ENCODE data around the gene IL13RA1. TPM values are rescaled to one million over a fixed set of nuclear protein-coding genes. Genes with fewer than 3 reads are reported as not detected.

Gene IL13RA1
- total RNA-seq, 3 donors from 2014 or later: 89.4 to 133 (median 104) TPM

DNA sequence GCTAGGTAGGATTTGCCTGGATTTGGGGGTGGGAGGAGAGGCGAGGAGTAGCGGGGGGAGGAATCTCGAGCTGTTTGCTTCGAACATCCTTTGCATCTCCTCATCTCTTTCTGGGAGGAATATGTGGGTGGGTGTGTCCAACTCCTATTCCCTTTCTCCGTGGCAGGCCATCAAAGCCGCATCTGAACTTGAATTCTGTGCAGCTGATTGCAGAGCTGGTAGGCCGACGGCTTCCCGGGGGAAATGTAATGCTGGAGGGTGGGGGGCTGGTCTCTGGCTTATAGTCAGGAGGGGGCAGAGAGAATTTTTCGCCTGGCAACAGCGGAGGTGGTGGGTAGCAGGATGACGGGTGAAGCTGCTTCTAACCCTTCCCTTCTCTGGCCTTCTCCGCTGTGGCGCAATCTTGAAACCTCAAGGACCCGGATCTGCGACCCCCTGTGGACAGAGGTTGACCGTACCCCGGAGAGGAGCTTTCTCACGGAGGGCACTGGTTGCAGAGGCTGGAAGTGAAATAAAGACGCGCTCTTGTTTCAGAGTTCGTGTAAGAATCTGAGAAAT, 96.8 kb downstream of the IL13RA1 start:
- no peaks in the 10 kb centered on the region for H3K36me3 ChIP-seq (ENCODE audit: low read depth)
- no peaks in the 10 kb centered on the region for H3K9me3 ChIP-seq
- ATAC-seq (no peak), DNase-seq (no peak)
- H3K4me1 ChIP-seq (ENCODE audit: low read depth): peaks cover 3% of the 10 kb centered on the region
- TF ChIP-seq, protein P1, sequence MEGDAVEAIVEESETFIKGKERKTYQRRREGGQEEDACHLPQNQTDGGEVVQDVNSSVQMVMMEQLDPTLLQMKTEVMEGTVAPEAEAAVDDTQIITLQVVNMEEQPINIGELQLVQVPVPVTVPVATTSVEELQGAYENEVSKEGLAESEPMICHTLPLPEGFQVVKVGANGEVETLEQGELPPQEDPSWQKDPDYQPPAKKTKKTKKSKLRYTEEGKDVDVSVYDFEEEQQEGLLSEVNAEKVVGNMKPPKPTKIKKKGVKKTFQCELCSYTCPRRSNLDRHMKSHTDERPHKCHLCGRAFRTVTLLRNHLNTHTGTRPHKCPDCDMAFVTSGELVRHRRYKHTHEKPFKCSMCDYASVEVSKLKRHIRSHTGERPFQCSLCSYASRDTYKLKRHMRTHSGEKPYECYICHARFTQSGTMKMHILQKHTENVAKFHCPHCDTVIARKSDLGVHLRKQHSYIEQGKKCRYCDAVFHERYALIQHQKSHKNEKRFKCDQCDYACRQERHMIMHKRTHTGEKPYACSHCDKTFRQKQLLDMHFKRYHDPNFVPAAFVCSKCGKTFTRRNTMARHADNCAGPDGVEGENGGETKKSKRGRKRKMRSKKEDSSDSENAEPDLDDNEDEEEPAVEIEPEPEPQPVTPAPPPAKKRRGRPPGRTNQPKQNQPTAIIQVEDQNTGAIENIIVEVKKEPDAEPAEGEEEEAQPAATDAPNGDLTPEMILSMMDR (IDR thresholded peaks at IDR 0.05): no peak
- intact Hi-C loops (cut with DNase I, micrococcal nuclease): no loop called here
- H3K4me3 ChIP-seq: no peak overlapping the region

DNA sequence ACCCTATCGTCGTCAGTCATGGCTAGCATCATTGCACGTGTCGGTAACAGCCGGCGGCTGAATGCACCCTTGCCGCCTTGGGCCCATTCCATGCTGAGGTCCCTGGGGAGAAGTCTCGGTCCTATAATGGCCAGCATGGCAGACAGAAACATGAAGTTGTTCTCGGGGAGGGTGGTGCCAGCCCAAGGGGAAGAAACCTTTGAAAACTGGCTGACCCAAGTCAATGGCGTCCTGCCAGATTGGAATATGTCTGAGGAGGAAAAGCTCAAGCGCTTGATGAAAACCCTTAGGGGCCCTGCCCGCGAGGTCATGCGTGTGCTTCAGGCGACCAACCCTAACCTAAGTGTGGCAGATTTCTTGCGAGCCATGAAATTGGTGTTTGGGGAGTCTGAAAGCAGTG, 97.8 kb downstream of the IL13RA1 start:
- H3K4me1 ChIP-seq (ENCODE audit: low read depth): peaks cover 3% of the 10 kb centered on the region
- TF ChIP-seq, protein P1 (IDR thresholded peaks at IDR 0.05): no peak
- ATAC-seq: no peak
- intact Hi-C loops (cut with DNase I, micrococcal nuclease): no loop called here
- no peak overlapping the region for H3K4me3 ChIP-seq
- H3K9me3 ChIP-seq: no peaks in the 10 kb centered on the region
- no peak for DNase-seq
- no peaks in the 10 kb centered on the region for H3K36me3 ChIP-seq (ENCODE audit: low read depth)

GRCh38 chrX:118839334-118839958, 112.0 kb downstream of the IL13RA1 start:
- Histone ChIP-seq H3K9me3 (no peaks in the 10 kb centered on the region), H3K4me3 (no peak overlapping the region), H3K36me3 (ENCODE audit: low read depth) (no peaks in the 10 kb centered on the region), H3K4me1 (ENCODE audit: low read depth) (no peaks in the 10 kb centered on the region)
- intact Hi-C loops (cut with DNase I, micrococcal nuclease): no loop called here
- TF ChIP-seq, protein P1 (IDR thresholded peaks at IDR 0.05): peak; percentile 65
- ATAC-seq (peak; percentile 95), DNase-seq (peak; percentile 74 to 84 (median 83))

Other genes with a start within 250 kb of the IL13RA1 start
- 10 to 100 TPM in 1 of 3 donors, 1 to 10 TPM in 2; 4.5 to 31.6 (median 8.4) TPM for gene DOCK11, start 231.8 kb upstream of the IL13RA1 start, total RNA-seq
- gene ZCCHC12, start 96.2 kb downstream of the IL13RA1 start, total RNA-seq: 1 to 10 TPM in 1 of 3 donors, under 1 TPM in 1, not detected in 1; 0.22 to 1.9 TPM
- gene LONRF3, start 247.0 kb downstream of the IL13RA1 start, total RNA-seq: 10 to 100 TPM in 1 of 3 donors, 1 to 10 TPM in 2; 8.1 to 16.2 (median 9.8) TPM